NB4 (cell line): ENCODE results near the gene ZNF530.

Experiments used
- DNase-seq: peaks from one replicate; pipeline ENCODE4 v3.0.0; 2010; ENCODE audit warnings: low read depth
- H3K4me3 ChIP-seq: one replicate; pipeline ENCODE4 v1.5.1; 2011; ENCODE audit warnings: mild to moderate bottlenecking, low read depth, low read length, moderate library complexity
- CTCF ChIP-seq: IDR thresholded peaks from one replicate; pipeline ENCODE4 v1.5.1; 2012; ENCODE audit warnings: low read depth, low read length
- MYC ChIP-seq: IDR thresholded peaks from 2 replicates; pipeline ENCODE4 v1.6.1; 2011; ENCODE audit warnings: low read depth, low read length
- POLR2A ChIP-seq: IDR thresholded peaks from 2 replicates; pipeline ENCODE4 v1.6.1; 2011; ENCODE audit warnings: mild to moderate bottlenecking; ENCODE audit not compliant: insufficient read length; ENCODE audit errors: extremely low read depth
- TF ChIP-seq, protein P1 (sequence below): IDR thresholded peaks from 2 replicates; pipeline ENCODE4 v1.6.1; 2011; ENCODE audit warnings: low read depth, low read length

ZNF530 gene

DNA sequence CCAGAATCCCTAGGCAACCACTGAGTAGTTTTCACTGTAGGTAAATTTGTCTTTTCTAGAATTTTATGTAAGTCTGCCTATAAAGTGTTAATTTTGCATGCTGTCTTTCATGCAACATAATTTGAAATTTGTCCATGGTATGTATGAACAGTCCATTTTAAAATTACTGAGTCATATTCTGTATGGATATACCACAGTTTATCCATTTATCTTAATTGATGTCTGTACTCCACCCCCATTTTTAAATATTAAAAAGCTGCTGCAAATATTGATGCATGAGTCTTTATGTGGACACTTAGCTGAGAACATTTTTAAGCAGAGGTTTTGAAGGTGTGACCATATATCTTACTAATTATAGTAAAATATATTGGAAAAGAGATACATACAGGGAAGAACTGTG, 23.4 kb downstream of the ZNF530 start:
- DNase-seq, result no peak
- TF ChIP-seq CTCF (no peak), MYC (no peak), POLR2A (no peak)
- TF ChIP-seq, protein P1, sequence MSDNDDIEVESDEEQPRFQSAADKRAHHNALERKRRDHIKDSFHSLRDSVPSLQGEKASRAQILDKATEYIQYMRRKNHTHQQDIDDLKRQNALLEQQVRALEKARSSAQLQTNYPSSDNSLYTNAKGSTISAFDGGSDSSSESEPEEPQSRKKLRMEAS, result no peak
- H3K4me3 ChIP-seq, result no peak overlapping the region

DNA sequence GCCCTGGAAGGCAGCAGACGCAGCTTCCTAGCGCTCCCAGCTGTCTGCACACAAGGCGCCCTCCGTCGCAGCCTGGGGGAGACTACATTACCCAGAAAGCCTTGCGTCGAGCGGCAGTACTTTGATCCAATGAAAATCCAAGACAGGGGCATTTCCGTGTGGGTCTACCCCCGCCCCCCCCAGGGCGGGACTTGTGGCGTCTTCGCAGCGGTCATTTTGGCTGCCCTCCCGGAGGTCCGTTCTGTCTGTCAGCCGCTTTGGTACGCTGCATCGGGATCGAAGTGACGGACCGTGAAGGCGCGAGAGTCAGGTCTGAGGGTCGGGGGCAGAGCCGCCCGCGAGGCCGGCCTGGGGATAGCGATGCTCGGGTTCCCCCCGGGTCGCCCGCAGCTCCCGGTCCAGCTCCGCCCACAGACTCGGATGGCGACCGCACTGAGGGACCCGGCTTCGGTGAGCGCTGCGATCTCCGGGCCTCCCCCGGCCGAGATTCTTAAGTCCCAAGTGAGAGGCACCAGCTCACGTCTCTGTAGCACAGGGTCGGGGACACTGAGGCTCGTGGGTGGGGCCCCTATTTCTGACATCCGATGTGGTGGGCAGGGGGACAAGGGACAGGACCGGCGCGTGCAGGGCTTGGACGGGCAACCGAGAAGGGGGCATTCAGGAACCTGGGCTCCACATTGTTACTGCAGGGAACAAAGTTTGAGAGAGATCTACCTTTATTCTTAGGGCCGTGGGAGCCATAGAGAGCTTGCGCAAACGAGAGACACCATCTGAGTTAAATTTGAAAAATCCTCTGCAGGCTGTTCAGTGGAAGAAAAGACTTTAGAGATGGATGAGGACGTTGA, 33.5 kb downstream of the ZNF530 start, which contains the start of gene ZNF211:
ZNF211 (plus strand) TSS at position 182 of the 845 bp plus-strand sequence; CDS start at position 361, 179 bp downstream.
- DNase-seq, result peak; percentile 89
- TF ChIP-seq CTCF, result no peak
- TF ChIP-seq, protein P1, result peak; percentile 34; the same call in 1 of the 2 replicates
- TF ChIP-seq POLR2A, result no peak
- peak; percentile 49; the same call in 1 of the 2 replicates for TF ChIP-seq MYC
- peak within 1 kb of the TSS; percentile 69 for H3K4me3 ChIP-seq

GRCh38 chr19:57633832-57634131, 34.1 kb downstream of the ZNF530 start:
- no peak for DNase-seq

DNA sequence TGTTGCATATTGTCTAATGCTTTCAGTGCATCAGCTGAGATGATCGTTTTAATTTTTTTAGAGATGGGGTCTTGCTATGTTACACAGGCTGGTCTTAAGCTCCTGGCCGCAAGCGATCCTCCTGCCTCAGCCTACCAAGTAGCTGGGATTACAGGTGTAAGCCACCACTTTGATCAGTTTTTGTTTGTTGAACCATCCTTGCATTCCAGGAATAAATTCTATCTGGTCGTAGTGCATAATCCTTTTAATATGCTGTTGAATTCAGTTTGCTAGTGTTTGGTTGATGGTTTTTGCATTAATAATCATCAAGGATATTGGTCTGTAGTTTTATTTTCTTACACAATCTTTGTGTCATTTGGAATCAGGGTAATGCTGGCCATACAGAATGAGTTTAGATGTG, 37.7 kb downstream of the ZNF530 start:
- no peak for DNase-seq
- H3K4me3 ChIP-seq, result no peak overlapping the region
- TF ChIP-seq POLR2A (no peak), MYC (no peak), CTCF (no peak)
- TF ChIP-seq, protein P1, result no peak

More at GRCh38 chr19:57633832-57634131, 34.1 kb downstream of the ZNF530 start:
- TF ChIP-seq, protein P1, result no peak
- no peak for TF ChIP-seq CTCF
- TF ChIP-seq MYC, result no peak
- no peak for TF ChIP-seq POLR2A
- H3K4me3 ChIP-seq, result peak overlapping the region; percentile 69

DNA sequence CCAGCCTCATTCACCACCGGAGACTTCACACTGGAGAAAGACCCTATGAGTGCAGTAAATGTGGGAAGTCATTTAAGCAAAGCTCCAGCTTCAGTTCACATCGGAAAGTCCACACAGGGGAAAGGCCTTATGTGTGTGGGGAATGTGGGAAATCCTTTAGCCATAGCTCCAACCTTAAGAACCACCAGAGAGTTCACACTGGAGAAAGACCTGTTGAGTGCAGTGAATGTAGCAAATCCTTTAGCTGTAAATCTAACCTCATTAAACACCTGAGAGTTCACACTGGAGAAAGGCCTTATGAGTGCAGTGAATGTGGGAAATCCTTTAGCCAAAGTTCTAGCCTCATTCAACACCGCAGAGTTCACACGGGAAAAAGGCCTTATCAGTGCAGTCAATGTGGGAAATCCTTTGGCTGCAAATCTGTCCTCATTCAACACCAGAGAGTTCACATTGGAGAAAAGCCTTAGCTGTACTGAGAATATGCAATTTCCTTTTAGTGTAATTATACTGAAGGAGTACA, 42.1 kb downstream of the ZNF530 start:
- TF ChIP-seq POLR2A (no peak), MYC (no peak), CTCF (no peak)
- TF ChIP-seq, protein P1, result no peak
- no peak overlapping the region for H3K4me3 ChIP-seq
- no peak for DNase-seq
